Stimulated activated CD4-positive, alpha-beta T cell treated with anti-CD3 and anti-CD28 coated beads, Interleukin-12 subunit alpha, Interleukin-12 subunit beta, amount 100 ng/mL, for 24 hours (primary cell): ENCODE measurements around the gene KLK7.

Experiments
- DNase-seq, 2 experiments: peaks; one replicate each; pipeline ENCODE4 v3.0.0-alpha.2; 2020; ENCODE audit warnings: low read depth in 2 of 2

The KLK7 gene

GRCh38 chr19:50932018-50932689 lies 51.6 kb downstream of the KLK7 start:
- DNase-seq, result no peak

- DNase-seq, result no peak
Measured at GRCh38 chr19:50931023-50931422, 52.7 kb downstream of the KLK7 start.

DNA sequence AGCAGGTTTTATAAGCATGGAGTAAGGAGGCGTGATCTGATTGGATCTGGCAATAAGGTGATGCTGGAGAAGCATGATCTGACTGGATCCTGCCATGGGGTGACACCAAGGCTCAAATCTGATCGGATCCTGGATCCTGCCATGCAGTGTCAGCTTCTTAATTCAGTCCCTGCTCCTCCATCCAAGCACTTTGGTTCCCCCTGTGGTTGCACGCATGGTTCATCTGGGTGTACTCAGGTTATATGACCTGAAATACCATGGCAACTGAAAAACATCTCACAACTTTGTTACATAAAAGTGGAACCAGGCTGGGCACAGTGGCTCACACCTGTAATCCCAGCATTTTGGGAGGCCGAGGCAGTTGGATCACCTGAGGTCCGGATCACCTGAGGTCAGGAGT lies 54.9 kb downstream of the KLK7 start:
- no peak for DNase-seq
